ENCODE data around the gene CD69.

CD69 gene

GRCh38 chr12:9781360-9781759 lies 20.7 kb upstream of the CD69 start:
- no peak for ATAC-seq
- DNase-seq: no peak

DNA sequence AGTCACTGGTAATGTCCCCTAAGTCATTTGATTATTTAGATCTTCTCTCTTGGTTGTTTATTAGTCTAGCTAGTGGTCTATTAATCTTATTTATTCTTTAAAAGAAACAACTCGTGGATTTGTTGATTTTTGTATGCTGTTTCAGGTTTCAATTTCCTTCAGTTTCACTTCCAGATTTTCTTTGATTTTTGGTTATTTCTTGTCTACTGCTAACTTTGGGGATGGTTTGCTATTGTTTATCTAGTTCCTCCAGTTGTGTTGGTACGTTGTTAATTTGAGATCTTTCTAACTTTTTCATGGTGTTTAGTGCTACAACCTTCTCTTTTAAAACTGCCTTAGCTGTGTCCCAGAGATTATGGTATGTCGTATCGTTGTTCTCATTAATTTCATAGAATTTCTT lies 18.5 kb upstream of the CD69 start:
- no peak for DNase-seq
- no peak for ATAC-seq

DNA sequence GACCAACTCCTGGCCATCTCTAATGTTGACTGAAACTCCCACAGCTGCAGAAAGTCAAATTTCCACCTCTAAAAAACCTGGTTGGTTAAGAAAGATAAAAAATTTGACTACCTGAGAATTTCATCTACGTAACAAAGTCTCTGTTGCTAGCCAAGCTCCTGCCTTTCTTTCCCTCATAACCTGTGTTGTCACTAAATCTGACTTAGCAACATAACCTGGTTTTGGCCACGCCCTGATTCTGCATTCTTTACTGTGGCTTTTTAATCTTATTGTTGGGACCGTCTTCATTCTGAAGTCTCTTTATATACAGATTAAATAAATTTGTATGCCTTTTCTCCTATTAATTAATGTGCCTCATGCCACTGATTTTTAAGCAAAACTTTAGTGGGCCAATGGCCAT lies 16.1 kb upstream of the CD69 start:
- no peak for ATAC-seq
- DNase-seq: no peak

DNA sequence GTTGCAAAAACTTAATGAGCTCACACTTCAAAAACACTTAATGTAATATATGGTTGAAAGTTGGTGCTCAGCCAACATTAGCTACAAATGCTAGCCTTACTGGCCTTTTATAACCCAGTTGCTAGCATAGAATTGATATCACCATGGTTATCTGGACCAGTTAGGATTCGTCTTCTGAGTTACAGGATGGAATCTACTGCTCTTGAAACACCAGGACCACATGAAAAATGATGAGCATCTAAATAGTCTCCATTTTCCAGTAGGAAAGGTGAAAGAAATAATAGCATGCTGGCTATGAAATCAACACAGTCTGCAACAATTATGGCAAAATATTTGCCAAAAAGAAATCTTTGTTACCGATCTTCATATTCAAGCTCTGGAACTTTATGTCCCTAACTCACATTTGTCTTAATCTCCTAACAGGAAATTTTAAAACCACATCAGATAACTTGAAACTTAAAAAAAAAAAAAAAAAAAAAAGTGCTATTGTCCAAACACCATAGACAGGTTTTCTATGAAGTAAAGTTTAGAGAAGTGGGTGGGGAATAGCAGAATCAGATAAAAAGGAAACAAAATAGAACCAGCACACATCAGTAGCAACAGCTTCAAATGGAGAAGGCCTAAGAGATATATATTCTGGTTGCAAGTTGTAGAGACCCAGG lies 12.6 kb upstream of the CD69 start:
- no peak for DNase-seq
- ATAC-seq: no peak

GRCh38 chr12:9763025-9763424 lies 2.3 kb upstream of the CD69 start:
- ATAC-seq (no peak), DNase-seq (no peak)

- DNase-seq: no peak
- ATAC-seq: no peak
Observed at GRCh38 chr12:9762369-9762768, 1.7 kb upstream of the CD69 start.

GRCh38 chr12:9761419-9761781 lies 699 bp upstream of the CD69 start:
- ATAC-seq (no peak), DNase-seq (no peak)

GRCh38 chr12:9760120-9760519 lies 581 bp downstream of the CD69 start:
- ATAC-seq: no peak
- DNase-seq: no peak

DNA sequence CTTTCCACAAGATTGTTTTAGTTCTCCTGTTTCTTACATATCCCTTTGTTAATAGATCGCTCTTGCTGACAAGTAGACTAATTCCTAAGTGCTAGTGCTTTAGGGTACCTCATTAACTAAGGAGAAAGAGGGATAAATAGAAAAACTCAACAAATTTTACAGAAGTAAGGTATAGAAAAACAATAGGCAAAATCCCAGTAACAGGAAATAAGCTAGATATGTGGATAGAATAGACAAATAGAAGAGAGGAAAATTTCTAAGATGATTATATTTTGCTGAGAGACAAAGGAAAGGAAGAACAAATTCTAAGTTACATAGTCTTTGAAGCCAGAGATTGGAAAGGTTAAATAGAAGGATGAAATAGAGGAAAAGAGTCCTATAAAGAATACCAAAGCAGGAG lies 1.0 kb downstream of the CD69 start:
- ATAC-seq (no peak), DNase-seq (no peak)

DNA sequence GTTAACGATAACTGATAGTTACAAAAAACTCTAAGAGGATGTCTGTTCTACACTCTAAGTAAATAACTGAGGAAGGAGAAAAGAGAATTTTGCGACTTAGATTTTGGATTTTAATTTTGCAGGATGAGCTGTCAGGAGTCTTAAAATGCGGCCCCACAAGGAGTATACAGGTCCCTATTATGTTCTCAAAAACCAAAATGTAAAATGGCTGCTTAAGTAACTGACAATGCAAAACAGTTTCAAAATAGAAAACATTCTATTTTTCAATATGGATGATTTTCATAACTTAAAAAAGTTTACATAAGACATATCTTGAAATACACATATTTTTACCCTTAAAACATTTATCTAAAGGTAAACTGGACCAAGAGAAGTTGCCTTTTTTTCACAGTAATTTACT lies 2.6 kb downstream of the CD69 start:
- DNase-seq (no peak), ATAC-seq (no peak)

GRCh38 chr12:9757433-9758025 lies 3.2 kb downstream of the CD69 start:
- ATAC-seq (no peak), DNase-seq (no peak)

DNA sequence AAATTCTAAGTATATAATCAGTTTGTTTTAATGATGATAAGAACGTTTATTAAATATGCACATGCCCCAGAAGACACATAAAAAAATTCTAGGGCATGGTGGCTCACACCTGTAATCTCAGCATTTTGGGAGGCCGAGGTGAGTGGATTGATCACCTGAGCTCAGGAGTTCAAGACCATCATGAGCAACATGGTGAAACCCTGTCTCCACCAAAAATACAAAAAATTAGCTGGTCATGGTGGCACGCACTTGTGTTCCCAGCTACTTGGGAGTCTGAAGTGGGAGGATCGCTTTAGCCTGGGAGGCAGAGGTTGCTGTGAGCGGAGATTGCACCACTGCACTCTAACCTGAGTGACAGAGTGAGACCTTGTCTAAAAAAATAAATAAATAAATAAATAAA lies 4.0 kb downstream of the CD69 start:
- DNase-seq: no peak
- no peak for ATAC-seq

DNA sequence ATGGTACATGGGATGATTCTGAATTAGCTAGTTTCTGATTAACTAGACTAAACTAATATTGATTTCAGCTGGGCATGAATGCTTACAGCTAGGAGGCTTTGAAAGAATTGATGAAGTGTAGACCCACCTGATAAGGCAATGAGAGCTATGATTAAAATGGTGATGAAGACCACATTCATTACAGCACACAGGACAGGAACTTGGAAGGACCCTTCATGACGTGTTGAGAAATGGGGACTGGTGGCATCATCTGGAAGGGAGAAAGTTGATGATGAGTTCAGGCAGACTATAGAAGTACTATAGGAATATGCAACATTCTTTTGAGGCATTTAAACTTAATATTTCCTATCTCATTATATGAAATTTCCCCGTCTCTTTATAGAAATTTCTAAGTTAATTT lies 4.5 kb downstream of the CD69 start:
- DNase-seq: no peak
- ATAC-seq: no peak

DNA sequence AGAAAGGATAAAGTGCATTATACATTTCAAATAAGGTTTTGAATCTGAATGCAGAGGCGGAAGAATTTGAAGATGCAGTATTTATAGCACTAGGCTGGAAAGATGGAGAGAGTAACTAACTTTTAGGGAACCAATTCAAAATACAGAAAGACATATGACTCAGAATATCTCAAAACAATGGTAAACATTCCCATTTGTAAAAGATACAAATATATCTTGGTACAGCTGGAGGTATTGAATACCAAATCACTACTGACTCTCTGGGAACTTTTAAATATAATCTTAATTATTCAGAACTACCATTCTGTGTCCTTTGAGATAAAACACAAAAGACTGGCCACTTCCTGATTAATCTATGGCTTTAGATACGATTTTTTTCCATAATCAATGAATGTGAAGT lies 5.1 kb downstream of the CD69 start:
- DNase-seq: no peak
- ATAC-seq: no peak

DNA sequence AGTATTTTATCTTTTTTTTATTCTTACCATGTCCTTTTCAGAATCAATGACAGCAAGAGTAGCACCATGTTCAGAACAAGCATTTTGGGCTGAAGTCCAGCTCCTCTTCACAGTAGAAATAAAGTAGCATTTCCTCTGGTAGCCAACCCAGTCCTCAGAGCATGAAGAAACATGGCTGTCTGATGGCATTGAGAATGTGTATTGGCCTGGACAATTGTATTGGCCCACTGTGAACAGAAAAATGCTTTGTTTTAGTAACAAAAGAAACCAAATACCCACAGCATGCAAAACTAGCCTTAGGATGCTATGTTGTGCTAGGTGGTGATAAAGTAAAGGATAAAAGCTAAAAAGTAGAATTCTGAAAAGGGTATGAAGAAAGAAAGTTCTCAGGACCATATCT lies 5.7 kb downstream of the CD69 start:
- DNase-seq: no peak
- ATAC-seq: no peak

DNA sequence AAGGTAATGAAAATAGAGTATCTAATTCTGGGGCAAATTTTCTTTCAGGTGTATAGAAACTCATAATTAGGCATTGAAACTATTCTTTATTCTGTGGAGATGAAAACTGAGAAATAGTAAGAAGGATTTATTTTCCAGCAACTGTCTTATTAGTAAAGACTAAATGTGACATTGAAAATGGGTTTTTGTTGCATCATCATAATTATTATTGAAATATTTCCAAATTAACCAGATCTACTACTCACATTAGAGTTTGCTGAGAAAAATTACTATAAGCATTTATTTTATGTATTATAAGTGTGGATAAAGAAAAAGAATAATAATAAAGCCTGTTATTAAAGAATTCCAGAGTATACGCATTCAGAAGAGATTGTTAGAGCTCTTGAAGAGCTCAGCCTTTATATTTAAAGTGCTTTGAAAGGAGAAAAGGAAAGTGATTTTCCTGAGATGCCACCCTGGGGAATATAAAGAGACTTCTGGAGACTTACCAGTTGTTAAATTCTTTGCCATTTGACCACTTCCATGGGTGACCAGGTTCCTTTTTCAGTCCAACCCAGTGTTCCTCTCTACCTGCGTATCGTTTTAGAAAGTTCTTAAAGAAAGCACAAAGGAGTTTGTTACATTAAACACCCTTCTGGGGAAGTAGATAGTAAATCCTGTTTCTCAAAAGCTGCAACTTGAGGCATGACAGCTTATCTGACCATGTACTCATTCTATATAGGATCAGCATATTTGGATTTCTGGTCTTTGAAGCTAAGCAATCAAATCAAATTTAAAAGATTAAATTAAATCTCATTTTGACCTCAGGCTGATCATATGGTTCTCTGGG lies 6.4 kb downstream of the CD69 start:
- ATAC-seq: no peak
- DNase-seq: no peak

GRCh38 chr12:9753498-9753897 lies 7.2 kb downstream of the CD69 start:
- ATAC-seq (no peak), DNase-seq (no peak)

DNA sequence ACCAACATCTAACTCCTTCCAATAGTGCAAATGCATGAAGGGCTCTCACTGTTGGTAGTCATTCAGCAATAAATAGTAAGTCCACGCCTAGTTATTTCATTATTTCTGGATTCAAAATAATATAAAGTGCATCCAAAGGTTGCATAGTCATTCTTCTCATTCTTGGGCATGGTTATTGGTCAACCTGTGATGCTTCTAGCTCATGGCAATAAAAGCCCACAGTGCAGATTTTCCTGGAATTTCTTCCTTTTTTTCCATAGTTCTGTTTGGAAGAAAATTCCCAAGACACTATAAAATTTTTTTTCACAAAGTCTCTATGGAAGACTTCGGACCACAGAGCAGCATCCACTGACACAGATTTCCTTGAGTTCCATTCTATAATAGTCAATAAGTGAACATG lies 7.6 kb downstream of the CD69 start:
- ATAC-seq (no peak), DNase-seq (no peak)

GRCh38 chr12:9752145-9752933 lies 8.4 kb downstream of the CD69 start:
- ATAC-seq: peak; percentile 5
- DNase-seq: no peak

GRCh38 chr12:9751204-9752144 lies 9.2 kb downstream of the CD69 start:
- ATAC-seq (peak; percentile 75), DNase-seq (peak; percentile 58)

- ATAC-seq (peak; percentile 64), DNase-seq (peak; percentile 57)
Observed at GRCh38 chr12:9750276-9751203, 10.2 kb downstream of the CD69 start.

Measured in stimulated activated naive CD8-positive, alpha-beta T cell treated with anti-CD3 and anti-CD28 coated beads, Interleukin-15, Interleukin-2, amounts not matched to agents 100 U/mL and 50 U/mL, for 24 hours (primary cell).